GM23338 (cell line): ENCODE data around the gene DDX43. TPM values are rescaled to one million over a fixed set of nuclear protein-coding genes. Genes with fewer than 3 reads are reported as not detected.
"Not testable (repeated sequence)": the region's sequence is repeated elsewhere in the genome, so short reads cannot be mapped to it uniquely, and the experiment has no call there.

Experiments used
- ATAC-seq: fragments of 200-7000 bp; cut with Tn5 transposase; 3 replicates; pipeline ENCODE4 v1.9.1; 2020
- DNase-seq: peaks from one replicate; pipeline ENCODE4 v3.0.0-alpha.2; 2015; ENCODE audit warnings: low spot score
- H2AFZ ChIP-seq: fragments of 200-600 bp; sonication (generic); 2 replicates; pipeline ENCODE4 v1.8.0; 2016; ENCODE audit warnings: antibody characterized with exemption, mild to moderate bottlenecking, moderate library complexity
- H3F3A ChIP-seq: fragments of 200-600 bp; sonication (generic); replicated peaks from 2 replicates; pipeline ENCODE4 v1.8.0; 2017; ENCODE audit warnings: antibody characterized with exemption, mixed run types, low read depth
- H3K27ac ChIP-seq: fragments of 200-600 bp; sonication (generic); 2 replicates; pipeline ENCODE4 v1.6.1; 2016; ENCODE audit warnings: low read depth
- H3K27me3 ChIP-seq: fragments of 200-600 bp; sonication (generic); 2 replicates; pipeline ENCODE4 v1.8.0; 2016; ENCODE audit warnings: mild to moderate bottlenecking, mixed run types, moderate library complexity; ENCODE audit not compliant: insufficient read depth
- H3K36me3 ChIP-seq: fragments of 200-600 bp; sonication (generic); 2 replicates; pipeline ENCODE4 v1.8.0; 2016; ENCODE audit warnings: mild to moderate bottlenecking; ENCODE audit not compliant: insufficient read depth
- H3K4me1 ChIP-seq: fragments of 200-600 bp; sonication (generic); 2 replicates; pipeline ENCODE4 v1.8.0; 2016; ENCODE audit warnings: mild to moderate bottlenecking, moderate library complexity; ENCODE audit not compliant: insufficient read depth
- H3K4me2 ChIP-seq: fragments of 200-600 bp; sonication (generic); 2 replicates; pipeline ENCODE4 v1.7.1; 2017; ENCODE audit warnings: mixed run types
- H3K4me3 ChIP-seq: fragments of 200-600 bp; sonication (generic); 2 replicates; pipeline ENCODE4 v1.6.1; 2016; ENCODE audit warnings: mixed run types
- H3K79me2 ChIP-seq: fragments of 200-600 bp; sonication (generic); replicated peaks from 2 replicates; pipeline ENCODE4 v1.8.0; 2017; ENCODE audit warnings: mild to moderate bottlenecking; ENCODE audit not compliant: insufficient read depth
- H3K9me2 ChIP-seq: fragments of 200-600 bp; sonication (generic); 2 replicates; pipeline ENCODE4 v1.8.0; 2017; ENCODE audit not compliant: insufficient read depth
- H4K20me1 ChIP-seq: fragments of 200-600 bp; sonication (generic); replicated peaks from 2 replicates; pipeline ENCODE4 v1.8.0; 2017; ENCODE audit warnings: mild to moderate bottlenecking; ENCODE audit not compliant: insufficient read depth
- H3K27ac Mint-ChIP-seq: 2 replicates; pipeline ENCODE4 v1.8.0; 2020; ENCODE audit warnings: inconsistent platforms, mild to moderate bottlenecking, moderate library complexity, mixed read lengths
- H3K27me3 Mint-ChIP-seq: 3 replicates; pipeline ENCODE4 v1.8.0; 2022; ENCODE audit warnings: low read depth, mild to moderate bottlenecking, moderate library complexity, mixed read lengths, inconsistent platforms; ENCODE audit not compliant: insufficient read depth, poor library complexity
- H3K36me3 Mint-ChIP-seq: 3 replicates; pipeline ENCODE4 v1.8.0; 2021; ENCODE audit warnings: low read depth, mild to moderate bottlenecking, inconsistent platforms, moderate library complexity, mixed read lengths
- H3K4me1 Mint-ChIP-seq: 3 replicates; pipeline ENCODE4 v1.8.0; 2020; ENCODE audit warnings: mild to moderate bottlenecking, inconsistent platforms, mixed read lengths
- H3K4me3 Mint-ChIP-seq: 3 replicates; pipeline ENCODE4 v1.8.0; 2021; ENCODE audit warnings: moderate library complexity, mild to moderate bottlenecking, inconsistent platforms, mixed read lengths
- H3K9me3 Mint-ChIP-seq: 3 replicates; pipeline ENCODE4 v1.8.0; 2020; ENCODE audit warnings: moderate library complexity, mild to moderate bottlenecking, inconsistent platforms, mixed read lengths
- CREB1 ChIP-seq: fragments of 250-450 bp; sonication (Bioruptor Pico); IDR thresholded peaks from 2 replicates; pipeline ENCODE4 v1.5.0; 2020; ENCODE audit warnings: low read depth, mild to moderate bottlenecking, moderate library complexity
- EZH2phosphoT487 ChIP-seq: fragments of 200-600 bp; sonication (generic); IDR thresholded peaks from one replicate; pipeline ENCODE4 v1.8.1; 2018; ENCODE audit warnings: antibody characterized with exemption; ENCODE audit not compliant: unreplicated experiment
- JUNB ChIP-seq: IDR thresholded peaks from one replicate; pipeline ENCODE4 v1.6.1; 2016; ENCODE audit warnings: antibody characterized with exemption; ENCODE audit not compliant: unreplicated experiment
- POLR2AphosphoS5 ChIP-seq: IDR thresholded peaks from 2 replicates; pipeline ENCODE4 v1.6.1; 2016; ENCODE audit warnings: antibody characterized with exemption, low read depth
- STAT1 ChIP-seq: IDR thresholded peaks from one replicate; pipeline ENCODE4 v1.6.1; 2016; ENCODE audit warnings: antibody characterized with exemption; ENCODE audit not compliant: unreplicated experiment
- ZNF331 ChIP-seq: fragments of 250-450 bp; sonication (Bioruptor Pico); IDR thresholded peaks from 2 replicates; pipeline ENCODE4 v1.5.0; 2020; ENCODE audit warnings: low read depth, mild to moderate bottlenecking, moderate library complexity
- polyA plus RNA-seq: library from polyadenylated mRNA; unstranded; fragments of >200 nt; fragmentation: Nextera tagmentation; extraction: Ambion mirVana; gene quantifications from 2 replicates; pipeline ENCODE4 v1.2.1, GENCODE V29; 2016
- total RNA-seq: library from RNA; depleted of rRNA; stranded (reverse); fragments of >200 nt; shearing (Covaris generic); gene quantifications from 2 replicates; pipeline ENCODE4 v1.2.3, GENCODE V29; 2014
- TF ChIP-seq, protein P1 (sequence below): IDR thresholded peaks from 2 replicates; pipeline ENCODE4 v1.6.1; 2016; ENCODE audit warnings: antibody characterized with exemption
- TF ChIP-seq, protein P2 (sequence below), 2 experiments: fragments of 200-600 bp in 1 of 2; sonication (generic) in 1 of 2; conservative IDR thresholded peaks; 2 replicates each; pipeline versions ENCODE4 v1.5.1 to v1.6.1; 2016 to 2017; ENCODE audit warnings: antibody characterized with exemption in 2 of 2, low read depth in 2 of 2, mild to moderate bottlenecking in 2 of 2, moderate library complexity in 1 of 2

DDX43 gene
- total and polyA plus RNA-seq, 2 experiments from 2014 or later = 0.49 to 0.60 TPM

DNA sequence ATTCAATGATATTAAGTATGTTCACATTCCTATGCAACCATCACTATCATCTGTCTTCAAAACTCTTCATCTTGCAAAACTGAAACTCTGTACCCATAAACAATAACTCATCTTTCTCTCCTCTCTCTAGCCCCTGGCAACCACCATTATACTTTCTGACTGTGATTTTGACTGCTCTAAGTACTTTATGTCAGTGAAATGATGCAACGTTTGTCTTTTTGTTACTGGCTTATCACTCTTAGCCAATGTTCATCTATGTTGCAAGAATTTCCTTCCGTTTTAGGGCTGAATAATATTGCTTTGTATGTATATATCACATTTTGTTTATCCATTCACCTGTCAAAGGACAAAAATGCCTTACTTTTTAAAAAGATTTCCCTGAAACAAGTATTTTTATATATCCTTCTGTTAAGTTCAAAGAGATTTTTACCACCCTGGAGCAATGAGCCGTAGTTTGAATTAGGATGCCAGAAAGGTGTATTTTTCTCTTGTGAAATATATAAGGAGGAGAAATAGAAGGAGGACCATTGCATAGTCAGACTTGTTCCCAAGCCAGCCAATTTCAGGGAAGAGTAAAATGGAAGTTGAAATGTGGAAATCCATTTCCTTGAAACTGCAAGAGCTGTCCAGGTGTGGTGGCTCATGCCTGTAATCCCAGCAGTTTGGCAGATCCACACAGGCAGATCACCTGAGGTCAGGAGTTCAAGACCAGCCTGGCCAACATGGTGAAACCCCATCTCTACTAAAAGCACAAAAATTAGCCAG, 61.4 kb downstream of the DDX43 start (continued):
- TF ChIP-seq, protein P1, sequence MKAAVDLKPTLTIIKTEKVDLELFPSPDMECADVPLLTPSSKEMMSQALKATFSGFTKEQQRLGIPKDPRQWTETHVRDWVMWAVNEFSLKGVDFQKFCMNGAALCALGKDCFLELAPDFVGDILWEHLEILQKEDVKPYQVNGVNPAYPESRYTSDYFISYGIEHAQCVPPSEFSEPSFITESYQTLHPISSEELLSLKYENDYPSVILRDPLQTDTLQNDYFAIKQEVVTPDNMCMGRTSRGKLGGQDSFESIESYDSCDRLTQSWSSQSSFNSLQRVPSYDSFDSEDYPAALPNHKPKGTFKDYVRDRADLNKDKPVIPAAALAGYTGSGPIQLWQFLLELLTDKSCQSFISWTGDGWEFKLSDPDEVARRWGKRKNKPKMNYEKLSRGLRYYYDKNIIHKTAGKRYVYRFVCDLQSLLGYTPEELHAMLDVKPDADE = no peak
- TF ChIP-seq, protein P2, sequence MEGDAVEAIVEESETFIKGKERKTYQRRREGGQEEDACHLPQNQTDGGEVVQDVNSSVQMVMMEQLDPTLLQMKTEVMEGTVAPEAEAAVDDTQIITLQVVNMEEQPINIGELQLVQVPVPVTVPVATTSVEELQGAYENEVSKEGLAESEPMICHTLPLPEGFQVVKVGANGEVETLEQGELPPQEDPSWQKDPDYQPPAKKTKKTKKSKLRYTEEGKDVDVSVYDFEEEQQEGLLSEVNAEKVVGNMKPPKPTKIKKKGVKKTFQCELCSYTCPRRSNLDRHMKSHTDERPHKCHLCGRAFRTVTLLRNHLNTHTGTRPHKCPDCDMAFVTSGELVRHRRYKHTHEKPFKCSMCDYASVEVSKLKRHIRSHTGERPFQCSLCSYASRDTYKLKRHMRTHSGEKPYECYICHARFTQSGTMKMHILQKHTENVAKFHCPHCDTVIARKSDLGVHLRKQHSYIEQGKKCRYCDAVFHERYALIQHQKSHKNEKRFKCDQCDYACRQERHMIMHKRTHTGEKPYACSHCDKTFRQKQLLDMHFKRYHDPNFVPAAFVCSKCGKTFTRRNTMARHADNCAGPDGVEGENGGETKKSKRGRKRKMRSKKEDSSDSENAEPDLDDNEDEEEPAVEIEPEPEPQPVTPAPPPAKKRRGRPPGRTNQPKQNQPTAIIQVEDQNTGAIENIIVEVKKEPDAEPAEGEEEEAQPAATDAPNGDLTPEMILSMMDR (conservative IDR thresholded peaks at IDR 0.05; ENCODE audit: low read depth in 2 of 2) = no peak

DNA sequence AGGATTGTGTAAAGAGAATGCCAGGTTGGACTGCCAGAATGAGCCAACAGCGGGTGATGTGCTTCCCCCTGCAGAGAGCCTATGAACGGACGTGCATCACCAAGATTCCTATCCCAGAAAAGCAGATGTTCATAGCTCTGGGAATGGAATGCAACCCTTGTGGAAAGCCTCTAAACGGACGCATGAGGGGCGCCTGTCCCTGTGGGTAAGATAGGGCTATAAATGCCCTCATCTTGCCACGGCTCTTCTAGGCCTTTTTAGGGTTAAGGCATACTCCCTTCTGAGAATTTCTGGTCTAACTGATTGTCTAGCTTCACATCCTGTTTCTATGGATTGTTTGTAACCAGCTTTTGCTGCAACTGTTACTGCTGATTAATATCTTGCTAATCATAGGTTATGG, 64.8 kb downstream of the DDX43 start:
- H3K27me3 ChIP-seq, H3K4me2 ChIP-seq, H3K27ac Mint-ChIP-seq, ATAC-seq, H3F3A ChIP-seq, H3K9me2 ChIP-seq, H3K4me3 ChIP-seq, DNase-seq, H3K36me3 ChIP-seq, H3K27me3 Mint-ChIP-seq, H3K27ac ChIP-seq, H3K4me1 ChIP-seq, H3K4me3 Mint-ChIP-seq, H2AFZ ChIP-seq, H3K9me3 Mint-ChIP-seq, H4K20me1 ChIP-seq, H3K4me1 Mint-ChIP-seq: not testable (repeated sequence)
- H3K79me2 ChIP-seq = peaks cover 27% of the 10 kb centered on the region
- H3K36me3 Mint-ChIP-seq = peaks cover 10% of the 10 kb centered on the region

DNA sequence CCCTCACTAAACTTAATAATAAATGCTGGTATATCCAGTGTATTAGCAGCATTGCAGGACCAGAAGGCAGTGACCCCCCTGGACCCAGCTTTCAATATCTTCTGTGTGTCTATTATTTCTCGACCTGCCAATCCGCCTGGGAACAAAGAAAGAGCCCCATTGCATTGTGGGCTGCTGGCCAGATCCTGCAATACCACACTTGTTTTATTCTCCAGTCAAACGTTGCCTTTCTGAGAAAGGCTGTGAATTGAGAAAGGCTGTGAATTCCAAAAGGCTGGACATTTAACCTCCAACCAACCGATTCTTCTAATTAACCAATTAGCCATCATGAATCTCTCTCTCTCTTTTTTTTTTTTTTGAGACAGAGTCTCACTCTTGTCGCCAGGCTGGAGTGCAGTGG, 65.4 kb downstream of the DDX43 start:
- no peak for TF ChIP-seq JUNB
- TF ChIP-seq CREB1 (CRISPR knock-in tag) = no peak
- no peak for TF ChIP-seq EZH2phosphoT487
- TF ChIP-seq, protein P1 = no peak
- TF ChIP-seq STAT1 = no peak
- TF ChIP-seq POLR2AphosphoS5 = no peak
- no peak for TF ChIP-seq ZNF331 (CRISPR knock-in tag)
- H3K4me1 Mint-ChIP-seq = peaks cover 4% of the 10 kb centered on the region
- Histone ChIP-seq H3K4me2 (no peak overlapping the region), H3K4me3 (no peak overlapping the region), H3F3A (peaks cover 4% of the 10 kb centered on the region; the same call in 1 of the 2 replicates), H3K27me3 (no peaks in the 10 kb centered on the region), H3K4me1 (peaks cover 4% of the 10 kb centered on the region; the same call in 1 of the 2 replicates), H3K36me3 (no peaks in the 10 kb centered on the region), H3K27ac (no peak overlapping the region), H4K20me1 (no peaks in the 10 kb centered on the region), H3K9me2 (no peaks in the 10 kb centered on the region), H2AFZ (no peak overlapping the region), H3K79me2 (peaks cover 33% of the 10 kb centered on the region)
- no peak for DNase-seq
- H3K27me3 Mint-ChIP-seq = peaks cover 3% of the 10 kb centered on the region
- no peak for ATAC-seq
- peaks cover 10% of the 10 kb centered on the region for H3K36me3 Mint-ChIP-seq
- no peak overlapping the region for H3K4me3 Mint-ChIP-seq
- peaks cover 3% of the 10 kb centered on the region; the same call in 1 of the 3 replicates for H3K9me3 Mint-ChIP-seq
- H3K27ac Mint-ChIP-seq = no peak overlapping the region
